ENCODE data around the gene PPP1R14D.

- TF ChIP-seq CTCF (IDR thresholded peaks at IDR 0.05) (no peak), POLR2A (IDR thresholded peaks at IDR 0.05) (no peak)
These were observed 59.8 kb downstream of the PPP1R14D start for GRCh38 chr15:40768521-40769273.
